ENCODE data around the gene ATOH8. TPM values are rescaled to one million over a fixed set of nuclear protein-coding genes. Genes with fewer than 3 reads are reported as not detected.

The ATOH8 gene
- total RNA-seq, 1 experiment from 2014 or later, result 1.1 TPM

DNA sequence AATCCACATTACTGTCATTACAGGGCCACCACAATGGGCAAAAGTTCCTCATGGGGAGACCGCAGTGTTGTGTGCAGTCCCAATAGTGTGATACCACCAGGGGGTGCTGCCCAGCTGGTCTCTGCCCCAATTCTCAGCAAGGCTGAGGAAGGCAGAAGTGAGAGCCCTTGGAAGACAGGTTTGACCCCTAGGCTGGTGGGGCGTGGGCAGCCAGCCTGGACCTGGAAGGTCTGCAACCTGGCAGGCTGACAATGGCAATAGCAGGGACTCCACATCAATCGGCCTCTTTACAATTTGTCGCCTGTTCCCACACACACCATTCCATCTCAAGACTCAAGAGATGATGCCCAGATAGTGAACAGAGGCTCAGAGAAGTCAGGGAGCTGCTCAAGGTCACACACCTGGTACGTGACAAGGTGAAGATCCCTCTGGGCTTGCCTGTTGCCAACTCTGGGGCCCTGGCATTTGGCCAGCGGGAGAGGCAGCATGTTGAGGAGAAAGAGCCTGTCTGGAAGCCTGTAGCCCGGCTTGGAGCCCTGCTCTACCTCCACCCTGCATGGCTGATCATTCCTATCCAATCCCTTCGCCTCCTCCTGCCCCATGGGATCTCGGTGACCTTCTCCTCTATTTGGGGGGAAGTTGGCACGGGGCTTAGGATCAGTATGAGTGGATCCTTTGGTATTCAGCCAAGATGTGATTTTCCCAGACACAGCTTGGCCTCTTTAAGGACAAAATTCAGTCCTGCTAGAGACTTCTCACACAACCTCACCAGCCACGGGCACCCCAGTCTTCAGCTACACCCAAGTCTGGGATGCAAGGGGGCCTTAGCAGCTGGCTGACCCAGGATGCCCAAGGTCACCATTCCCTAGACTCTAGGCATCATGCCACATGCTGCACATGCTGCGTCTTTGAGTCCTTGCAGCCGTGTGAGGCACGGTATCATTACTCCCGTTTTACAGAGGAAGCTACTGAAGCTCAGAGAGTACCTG, 2.9 kb upstream of the ATOH8 start:
- Histone ChIP-seq H3K27me3 (ENCODE audit: control insufficient read depth, insufficient read depth, low read length) (peaks cover 52% of the 10 kb centered on the region), H3K4me3 (ENCODE audit: insufficient read depth, low read depth, low read length) (no peak overlapping the region), H3K36me3 (replicated peaks; ENCODE audit: control insufficient read depth, insufficient read depth, low read length) (no peaks in the 10 kb centered on the region)
- DNase-seq, result peak; percentile 89

- peaks cover 59% of the 10 kb centered on the region for H3K27me3 ChIP-seq (ENCODE audit: control insufficient read depth, insufficient read depth, low read length)
- DNase-seq, result no peak
- H3K36me3 ChIP-seq (replicated peaks; ENCODE audit: control insufficient read depth, insufficient read depth, low read length), result no peaks in the 10 kb centered on the region
- H3K4me3 ChIP-seq (ENCODE audit: insufficient read depth, low read depth, low read length), result no peak overlapping the region
Observed at GRCh38 chr2:85751627-85752026, 2.2 kb upstream of the ATOH8 start.

GRCh38 chr2:85753035-85753524, 711 bp upstream of the ATOH8 start:
- Histone ChIP-seq H3K27me3 (ENCODE audit: control insufficient read depth, insufficient read depth, low read length) (peaks cover 68% of the 10 kb centered on the region), H3K36me3 (replicated peaks; ENCODE audit: control insufficient read depth, insufficient read depth, low read length) (no peaks in the 10 kb centered on the region), H3K4me3 (ENCODE audit: insufficient read depth, low read depth, low read length) (peak overlapping the region; percentile 62)
- no peak for DNase-seq

GRCh38 chr2:85754313-85755095, 713 bp downstream of the ATOH8 start:
- peaks cover 68% of the 10 kb centered on the region for H3K27me3 ChIP-seq (ENCODE audit: control insufficient read depth, insufficient read depth, low read length)
- DNase-seq, result peak; percentile 91

GRCh38 chr2:85755122-85756027, 1.6 kb downstream of the ATOH8 start:
- Histone ChIP-seq H3K27me3 (ENCODE audit: control insufficient read depth, insufficient read depth, low read length) (peaks cover 68% of the 10 kb centered on the region), H3K36me3 (replicated peaks; ENCODE audit: control insufficient read depth, insufficient read depth, low read length) (no peaks in the 10 kb centered on the region), H3K4me3 (ENCODE audit: insufficient read depth, low read depth, low read length) (peak overlapping the region; percentile 62)
- DNase-seq, result peak; percentile 69

More at GRCh38 chr2:85754313-85755095, 713 bp downstream of the ATOH8 start:
- no peaks in the 10 kb centered on the region for H3K36me3 ChIP-seq (replicated peaks; ENCODE audit: control insufficient read depth, insufficient read depth, low read length)
- H3K4me3 ChIP-seq (ENCODE audit: insufficient read depth, low read depth, low read length), result peak overlapping the region; percentile 62

GRCh38 chr2:85756195-85756594, 2.4 kb downstream of the ATOH8 start:
- H3K27me3 ChIP-seq (ENCODE audit: control insufficient read depth, insufficient read depth, low read length), result peaks cover 61% of the 10 kb centered on the region
- H3K4me3 ChIP-seq (ENCODE audit: insufficient read depth, low read depth, low read length), result no peak overlapping the region
- no peak for DNase-seq
- H3K36me3 ChIP-seq (replicated peaks; ENCODE audit: control insufficient read depth, insufficient read depth, low read length), result no peaks in the 10 kb centered on the region

DNA sequence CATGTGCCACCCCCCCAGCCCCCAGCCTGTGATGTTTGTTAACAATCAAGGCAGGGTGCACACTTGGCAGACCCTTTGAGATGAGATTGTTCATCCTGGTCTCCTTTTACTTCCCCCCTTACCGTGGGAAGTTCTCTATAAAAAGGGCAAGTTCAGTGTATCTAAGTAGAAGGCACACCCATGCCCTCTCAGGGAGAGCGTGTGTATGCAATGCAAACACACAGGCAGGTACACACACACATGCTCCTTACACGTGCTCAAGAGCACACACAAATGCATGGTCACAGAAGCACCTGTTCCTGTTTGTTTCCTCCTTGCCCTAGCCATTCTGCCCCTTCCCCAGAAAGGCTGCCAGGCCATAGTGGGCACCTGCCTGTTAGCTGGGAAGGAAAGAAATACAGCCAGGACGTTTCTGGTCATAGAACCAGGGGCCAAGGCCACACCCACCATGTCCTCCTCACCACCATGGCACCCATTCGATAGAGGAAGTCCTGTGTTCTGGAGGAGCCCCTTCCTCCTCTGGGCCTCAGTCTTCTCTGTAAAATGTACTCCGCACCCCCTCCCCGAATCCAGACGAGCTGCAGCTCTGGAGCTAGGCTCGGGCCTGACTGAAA, 3.1 kb downstream of the ATOH8 start:
- H3K4me3 ChIP-seq (ENCODE audit: insufficient read depth, low read depth, low read length), result no peak overlapping the region
- no peaks in the 10 kb centered on the region for H3K36me3 ChIP-seq (replicated peaks; ENCODE audit: control insufficient read depth, insufficient read depth, low read length)
- no peak for DNase-seq
- H3K27me3 ChIP-seq (ENCODE audit: control insufficient read depth, insufficient read depth, low read length), result peaks cover 54% of the 10 kb centered on the region

DNA sequence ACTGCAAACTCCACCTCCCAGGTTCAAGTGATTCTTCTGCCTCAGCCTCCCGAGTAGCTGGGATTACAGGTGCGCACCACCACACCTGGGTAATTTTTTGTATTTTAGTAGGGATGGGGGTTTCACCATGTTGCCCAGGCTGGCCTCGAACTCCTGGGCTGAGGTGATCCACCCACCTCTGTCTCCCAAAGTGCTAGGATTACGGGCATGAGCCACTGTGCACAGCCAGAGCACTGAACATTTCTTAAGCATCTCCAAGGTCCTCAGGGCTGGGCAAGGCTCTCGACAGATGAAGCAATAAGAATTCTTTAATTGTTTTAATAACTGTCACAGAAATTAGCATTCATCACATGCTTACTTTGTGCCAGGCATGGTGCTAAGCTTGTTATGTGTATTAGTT, 4.1 kb downstream of the ATOH8 start:
- no peak for DNase-seq
- H3K36me3 ChIP-seq (replicated peaks; ENCODE audit: control insufficient read depth, insufficient read depth, low read length), result no peaks in the 10 kb centered on the region
- H3K4me3 ChIP-seq (ENCODE audit: insufficient read depth, low read depth, low read length), result no peak overlapping the region
- peaks cover 45% of the 10 kb centered on the region for H3K27me3 ChIP-seq (ENCODE audit: control insufficient read depth, insufficient read depth, low read length)

- Histone ChIP-seq H3K4me3 (ENCODE audit: insufficient read depth, low read depth, low read length) (no peak overlapping the region), H3K36me3 (replicated peaks; ENCODE audit: control insufficient read depth, insufficient read depth, low read length) (no peaks in the 10 kb centered on the region), H3K27me3 (ENCODE audit: control insufficient read depth, insufficient read depth, low read length) (peaks cover 37% of the 10 kb centered on the region)
- DNase-seq, result no peak
Observed at GRCh38 chr2:85758361-85759256, 4.8 kb downstream of the ATOH8 start.

GRCh38 chr2:85759257-85759613, 5.4 kb downstream of the ATOH8 start:
- no peak overlapping the region for H3K4me3 ChIP-seq (ENCODE audit: insufficient read depth, low read depth, low read length)
- H3K36me3 ChIP-seq (replicated peaks; ENCODE audit: control insufficient read depth, insufficient read depth, low read length), result no peaks in the 10 kb centered on the region
- DNase-seq, result no peak
- H3K27me3 ChIP-seq (ENCODE audit: control insufficient read depth, insufficient read depth, low read length), result peaks cover 33% of the 10 kb centered on the region

- no peak for DNase-seq
- Histone ChIP-seq H3K36me3 (replicated peaks; ENCODE audit: control insufficient read depth, insufficient read depth, low read length) (no peaks in the 10 kb centered on the region), H3K4me3 (ENCODE audit: insufficient read depth, low read depth, low read length) (no peak overlapping the region), H3K27me3 (ENCODE audit: control insufficient read depth, insufficient read depth, low read length) (peaks cover 25% of the 10 kb centered on the region)
Observed at GRCh38 chr2:85760371-85760770, 6.6 kb downstream of the ATOH8 start.

- peaks cover 25% of the 10 kb centered on the region for H3K27me3 ChIP-seq (ENCODE audit: control insufficient read depth, insufficient read depth, low read length)
- no peak overlapping the region for H3K4me3 ChIP-seq (ENCODE audit: insufficient read depth, low read depth, low read length)
- no peaks in the 10 kb centered on the region for H3K36me3 ChIP-seq (replicated peaks; ENCODE audit: control insufficient read depth, insufficient read depth, low read length)
- DNase-seq, result no peak
Observed at GRCh38 chr2:85760872-85761271, 7.1 kb downstream of the ATOH8 start.

DNA sequence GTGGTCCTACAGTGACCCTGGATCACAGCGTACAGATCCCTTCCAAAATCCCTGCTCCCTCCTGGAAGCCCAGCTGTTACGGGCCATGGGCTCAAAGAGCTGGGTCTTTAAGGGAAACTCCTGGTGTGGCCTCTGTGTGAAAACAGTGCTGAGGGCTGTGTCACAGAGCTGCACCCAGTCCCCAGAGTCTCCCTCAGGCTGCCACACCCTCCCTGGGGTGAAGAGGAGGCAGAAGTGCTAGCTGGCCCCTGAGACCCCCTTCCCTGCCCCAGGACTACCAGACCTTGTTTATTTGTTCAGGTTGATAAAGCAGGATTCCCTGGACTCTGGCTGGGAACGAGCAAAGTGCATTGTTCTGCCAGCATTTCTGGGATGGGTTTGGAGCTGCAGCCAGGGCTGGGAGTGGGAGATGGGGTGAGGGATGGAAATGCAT, 7.7 kb downstream of the ATOH8 start:
- Histone ChIP-seq H3K27me3 (ENCODE audit: control insufficient read depth, insufficient read depth, low read length) (peaks cover 22% of the 10 kb centered on the region), H3K36me3 (replicated peaks; ENCODE audit: control insufficient read depth, insufficient read depth, low read length) (no peaks in the 10 kb centered on the region), H3K4me3 (ENCODE audit: insufficient read depth, low read depth, low read length) (no peak overlapping the region)
- no peak for DNase-seq

Measured in H7 (cell line).